OCI-LY7 (cell line): ENCODE results near the gene DNER. TPM values are rescaled to one million over a fixed set of nuclear protein-coding genes. Genes with fewer than 3 reads are reported as not detected.

Experiments used
- BruUV-seq: library from RNA; stranded (reverse); fragments of 400-500 nt; replicated peaks from 2 replicates; lab custom pipeline; 2021; lab: Mats Ljungman, UMichigan
- CTCF ChIA-PET: fragments of 300-600 bp; sonication (Branson Sonifier 250); formaldehyde crosslinking; loops from one replicate; lab custom pipeline; 2022; ENCODE audit warnings: antibody characterized with exemption; ENCODE audit not compliant: unreplicated experiment; lab: Charles Lee
- POLR2A ChIA-PET: fragments of 300-600 bp; sonication (Branson Sonifier 250); formaldehyde crosslinking; loops from one replicate; lab custom pipeline; 2022; ENCODE audit warnings: antibody characterized with exemption; lab: Charles Lee
- DNase-seq: peaks from one replicate; pipeline ENCODE4 v3.0.0-alpha.2; 2015; ENCODE audit warnings: low spot score
- H2AFZ ChIP-seq: fragments of 200-600 bp; sonication (generic), shearing (Covaris generic); 2 replicates; pipeline ENCODE4 v1.6.1; 2014; ENCODE audit warnings: mild to moderate bottlenecking, antibody characterized with exemption, low read length, moderate library complexity
- H3K27ac ChIP-seq: fragments of 200-600 bp; sonication (generic); 2 replicates; pipeline ENCODE4 v1.5.1; 2014; ENCODE audit warnings: mixed run types, low read depth, mild to moderate bottlenecking, moderate library complexity, low read length, inconsistent platforms; ENCODE audit not compliant: poor library complexity, severe bottlenecking
- H3K36me3 ChIP-seq: fragments of 200-600 bp; sonication (generic); 2 replicates; pipeline ENCODE4 v1.6.1; 2014; ENCODE audit warnings: mild to moderate bottlenecking, antibody characterized with exemption, low read length, moderate library complexity, mixed read lengths; ENCODE audit not compliant: insufficient read depth
- H3K4me1 ChIP-seq: fragments of 200-600 bp; sonication (generic); 2 replicates; pipeline ENCODE4 v1.5.1; 2014; ENCODE audit warnings: mild to moderate bottlenecking, low read length; ENCODE audit not compliant: insufficient read depth, poor library complexity, severe bottlenecking
- H3K4me2 ChIP-seq: fragments of 200-600 bp; sonication (generic); 2 replicates; pipeline ENCODE4 v1.6.1; 2014; ENCODE audit warnings: mild to moderate bottlenecking, low read length
- H3K4me3 ChIP-seq: fragments of 200-600 bp; sonication (generic); 2 replicates; pipeline ENCODE4 v1.5.1; 2014; ENCODE audit warnings: mild to moderate bottlenecking, low read depth, low read length; ENCODE audit not compliant: poor library complexity, severe bottlenecking
- H3K79me2 ChIP-seq: fragments of 200-600 bp; sonication (generic); 2 replicates; pipeline ENCODE4 v1.6.1; 2016; ENCODE audit warnings: low read depth, mild to moderate bottlenecking, low read length, moderate library complexity, mixed read lengths; ENCODE audit not compliant: insufficient read depth
- H3K9me2 ChIP-seq: fragments of 200-600 bp; sonication (generic); 2 replicates; pipeline ENCODE4 v1.6.1; 2016; ENCODE audit warnings: mild to moderate bottlenecking, low read length, mixed read lengths; ENCODE audit not compliant: insufficient read depth
- H3K9me3 ChIP-seq: fragments of 200-600 bp; sonication (generic); 2 replicates; pipeline ENCODE4 v1.6.1; 2014; ENCODE audit warnings: mild to moderate bottlenecking, mixed run types, low read length, mixed read lengths
- H4K20me1 ChIP-seq: fragments of 200-600 bp; sonication (generic); 2 replicates; pipeline ENCODE4 v1.6.1; 2014; ENCODE audit warnings: mild to moderate bottlenecking, antibody characterized with exemption, low read length, moderate library complexity, mixed read lengths; ENCODE audit not compliant: insufficient read depth
- EZH2phosphoT487 ChIP-seq: fragments of 200-600 bp; sonication (generic); IDR thresholded peaks from 2 replicates; pipeline ENCODE4 v1.6.1; 2018; ENCODE audit warnings: low read depth, borderline replicate concordance, mild to moderate bottlenecking, mixed run types, antibody characterized with exemption, low read length, moderate library complexity, mixed read lengths
- intact Hi-C: fragments of 100-400 bp; cut with micrococcal nuclease; formaldehyde crosslinking; loops from one replicate; pipeline ENCODE4 v1.10.0; 2022; ENCODE audit not compliant: unreplicated experiment
- total RNA-seq, 2 experiments: library from RNA; depleted of rRNA in 1 of 2; stranded (reverse); fragments of >200 nt in 1 of 2; shearing (Covaris generic) in 1 of 2; gene quantifications; 2 replicates each; pipeline ENCODE4 v1.2.3, GENCODE V29; 2014 to 2022
- TF ChIP-seq, protein P1 (sequence below): fragments of 200-600 bp; sonication (generic); conservative IDR thresholded peaks from 2 replicates; pipeline ENCODE4 v1.5.1; 2014; ENCODE audit warnings: mild to moderate bottlenecking, antibody characterized with exemption, low read length, moderate library complexity, mixed read lengths

Gene DNER
- total RNA-seq, 2 experiments from 2014 or later: not detected

DNA sequence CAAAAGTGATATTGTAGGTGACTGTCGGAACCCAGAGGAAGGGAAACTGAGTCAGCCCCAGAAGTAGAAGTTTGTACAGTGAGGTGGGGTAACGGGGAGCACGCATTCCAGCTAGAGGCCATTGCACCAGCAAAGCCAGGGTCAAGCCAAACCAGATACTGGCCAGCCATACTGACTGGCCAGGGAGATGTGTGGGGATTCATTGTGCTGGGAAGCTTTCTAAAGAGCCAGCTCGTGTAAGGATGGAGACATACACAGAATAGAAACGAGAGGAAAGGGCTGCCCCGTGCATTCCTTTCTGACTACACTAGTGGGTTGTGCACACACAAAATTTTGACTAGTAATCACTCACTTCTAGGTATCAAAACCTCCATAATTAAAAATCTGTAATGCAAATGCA is 268.0 kb downstream of the DNER start:
- Histone ChIP-seq H3K4me1 (no peaks in the 10 kb centered on the region), H3K4me3 (no peak overlapping the region), H2AFZ (no peak overlapping the region), H4K20me1 (no peaks in the 10 kb centered on the region), H3K79me2 (no peaks in the 10 kb centered on the region), H3K36me3 (no peaks in the 10 kb centered on the region), H3K4me2 (no peak overlapping the region), H3K9me2 (no peaks in the 10 kb centered on the region), H3K9me3 (no peaks in the 10 kb centered on the region), H3K27ac (no peak overlapping the region)
- BruUV-seq: no TSS peak
- TF ChIP-seq, protein P1, sequence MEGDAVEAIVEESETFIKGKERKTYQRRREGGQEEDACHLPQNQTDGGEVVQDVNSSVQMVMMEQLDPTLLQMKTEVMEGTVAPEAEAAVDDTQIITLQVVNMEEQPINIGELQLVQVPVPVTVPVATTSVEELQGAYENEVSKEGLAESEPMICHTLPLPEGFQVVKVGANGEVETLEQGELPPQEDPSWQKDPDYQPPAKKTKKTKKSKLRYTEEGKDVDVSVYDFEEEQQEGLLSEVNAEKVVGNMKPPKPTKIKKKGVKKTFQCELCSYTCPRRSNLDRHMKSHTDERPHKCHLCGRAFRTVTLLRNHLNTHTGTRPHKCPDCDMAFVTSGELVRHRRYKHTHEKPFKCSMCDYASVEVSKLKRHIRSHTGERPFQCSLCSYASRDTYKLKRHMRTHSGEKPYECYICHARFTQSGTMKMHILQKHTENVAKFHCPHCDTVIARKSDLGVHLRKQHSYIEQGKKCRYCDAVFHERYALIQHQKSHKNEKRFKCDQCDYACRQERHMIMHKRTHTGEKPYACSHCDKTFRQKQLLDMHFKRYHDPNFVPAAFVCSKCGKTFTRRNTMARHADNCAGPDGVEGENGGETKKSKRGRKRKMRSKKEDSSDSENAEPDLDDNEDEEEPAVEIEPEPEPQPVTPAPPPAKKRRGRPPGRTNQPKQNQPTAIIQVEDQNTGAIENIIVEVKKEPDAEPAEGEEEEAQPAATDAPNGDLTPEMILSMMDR: no peak
- ChIA-PET POLR2A (no interaction called here), CTCF (no interaction called here)
- no peak for DNase-seq
- intact Hi-C loops: no loop called here

DNA sequence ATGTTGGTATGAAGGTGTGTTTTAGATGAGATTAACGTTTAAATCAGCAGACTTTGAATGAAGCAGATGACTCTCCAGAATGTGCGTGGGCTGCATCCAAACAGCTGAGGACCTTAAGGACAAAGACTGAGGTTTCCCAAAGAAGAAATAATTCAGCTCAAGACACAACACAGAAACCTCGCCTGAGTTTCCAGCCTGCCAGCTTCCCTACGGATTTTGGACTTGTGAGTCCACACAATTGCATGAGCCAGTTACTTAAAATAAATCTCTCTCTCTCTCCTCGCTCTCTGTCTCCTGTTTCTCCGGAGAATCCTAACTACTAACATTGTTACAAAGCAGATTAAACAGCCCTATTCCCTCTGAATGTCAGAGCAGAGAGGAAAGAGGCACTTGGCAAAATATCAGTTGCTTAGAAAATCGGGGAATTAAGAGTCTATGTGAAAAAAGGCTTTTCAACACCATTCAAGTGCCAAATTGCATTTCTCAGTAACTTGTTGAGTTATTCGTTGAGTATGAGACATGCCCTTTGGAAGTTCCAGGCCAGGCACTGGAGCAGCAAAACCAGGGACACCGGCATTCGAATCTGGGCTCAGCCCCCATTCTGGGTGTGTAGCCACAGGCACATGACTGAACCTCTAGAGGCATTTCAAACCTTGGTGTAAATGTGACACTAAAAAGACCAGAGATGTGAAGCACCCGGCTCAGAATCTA is 268.7 kb downstream of the DNER start:
- Histone ChIP-seq H3K27ac (no peak overlapping the region), H4K20me1 (no peaks in the 10 kb centered on the region), H2AFZ (no peak overlapping the region), H3K4me1 (no peaks in the 10 kb centered on the region), H3K9me2 (no peaks in the 10 kb centered on the region), H3K36me3 (no peaks in the 10 kb centered on the region), H3K79me2 (no peaks in the 10 kb centered on the region), H3K4me3 (no peak overlapping the region), H3K9me3 (no peaks in the 10 kb centered on the region), H3K4me2 (no peak overlapping the region)
- BruUV-seq: no TSS peak
- ChIA-PET POLR2A (no interaction called here), CTCF (no interaction called here)
- no peak for DNase-seq
- intact Hi-C loops: no loop called here
- TF ChIP-seq, protein P1: no peak
- TF ChIP-seq EZH2phosphoT487: no peak

GRCh38 chr2:229445019-229445418 is 269.3 kb downstream of the DNER start:
- Histone ChIP-seq H3K4me3 (no peak overlapping the region), H3K79me2 (no peaks in the 10 kb centered on the region), H3K36me3 (no peaks in the 10 kb centered on the region), H2AFZ (no peak overlapping the region), H3K4me2 (no peak overlapping the region), H3K27ac (no peak overlapping the region), H3K9me3 (no peaks in the 10 kb centered on the region), H4K20me1 (no peaks in the 10 kb centered on the region), H3K9me2 (no peaks in the 10 kb centered on the region), H3K4me1 (no peaks in the 10 kb centered on the region)
- ChIA-PET CTCF (no interaction called here), POLR2A (no interaction called here)
- no peak for DNase-seq
- no TSS peak for BruUV-seq
- intact Hi-C loops: no loop called here
- TF ChIP-seq EZH2phosphoT487: no peak
- TF ChIP-seq, protein P1: no peak
